WTC11 (cell line): ENCODE results near the gene CTIF. TPM values are rescaled to one million over a fixed set of nuclear protein-coding genes. Genes with fewer than 3 reads are reported as not detected.

ENCODE experiments used
- ATAC-seq: fragments of 200-7000 bp; cut with Tn5 transposase; 2 replicates; pipeline ENCODE4 v1.10.0; 2021; ENCODE audit warnings: mild to moderate bottlenecking, moderate library complexity
- CTCF ChIA-PET: fragments of 300-600 bp; sonication (Branson Sonifier 250); formaldehyde crosslinking; loops from one replicate; lab custom pipeline; 2021; ENCODE audit warnings: antibody characterized with exemption; lab: Charles Lee
- POLR2A ChIA-PET: fragments of 350-600 bp; sonication (Branson Sonifier 250); formaldehyde crosslinking; loops from one replicate; lab custom pipeline; 2021; ENCODE audit warnings: antibody characterized with exemption; lab: Charles Lee
- DNase-seq: peaks from one replicate; pipeline ENCODE4 v3.0.0; 2021; ENCODE audit warnings: low spot score
- H3K27ac Mint-ChIP-seq: 2 replicates; pipeline ENCODE4 v1.8.0; 2021; ENCODE audit warnings: mixed read lengths
- H3K27me3 Mint-ChIP-seq: 2 replicates; pipeline ENCODE4 v1.8.0; 2021; ENCODE audit warnings: low read depth, mild to moderate bottlenecking, moderate library complexity, mixed read lengths
- H3K36me3 Mint-ChIP-seq: 2 replicates; pipeline ENCODE4 v1.8.0; 2021; ENCODE audit warnings: mixed read lengths
- H3K4me1 Mint-ChIP-seq: 2 replicates; pipeline ENCODE4 v1.8.0; 2022; ENCODE audit warnings: mixed read lengths
- H3K4me3 Mint-ChIP-seq: 2 replicates; pipeline ENCODE4 v1.8.0; 2021; ENCODE audit warnings: mild to moderate bottlenecking, moderate library complexity, mixed read lengths
- H3K9me3 Mint-ChIP-seq: 2 replicates; pipeline ENCODE4 v1.8.0; 2021; ENCODE audit warnings: mixed read lengths
- CDX4 ChIP-seq: fragments of 250-450 bp; sonication (Bioruptor Pico); IDR thresholded peaks from 2 replicates; pipeline ENCODE4 v1.9.0; 2021; ENCODE audit warnings: moderate library complexity, mild to moderate bottlenecking, inconsistent platforms, borderline replicate concordance
- E2F4 ChIP-seq: sonication (generic); formaldehyde crosslinking; IDR thresholded peaks from 2 replicates; pipeline ENCODE4 v1.8.1; 2022; ENCODE audit warnings: low read depth, mild to moderate bottlenecking, moderate library complexity, missing genetic modification reagents, borderline replicate concordance
- ELF4 ChIP-seq: sonication (generic); formaldehyde crosslinking; IDR thresholded peaks from 2 replicates; pipeline ENCODE4 v1.8.1; 2022; ENCODE audit warnings: low read depth, mild to moderate bottlenecking, moderate library complexity, missing genetic modification reagents
- ETV6 ChIP-seq: sonication (generic); formaldehyde crosslinking; IDR thresholded peaks from 2 replicates; pipeline ENCODE4 v1.8.1; 2022; ENCODE audit warnings: mild to moderate bottlenecking, missing genetic modification reagents
- FOXK1 ChIP-seq: sonication (generic); formaldehyde crosslinking; IDR thresholded peaks from 2 replicates; pipeline ENCODE4 v1.8.0; 2022; ENCODE audit warnings: mild to moderate bottlenecking, moderate library complexity, missing genetic modification reagents
- FOXP1 ChIP-seq: sonication (generic); formaldehyde crosslinking; IDR thresholded peaks from 2 replicates; pipeline ENCODE4 v1.8.0; 2022; ENCODE audit warnings: missing genetic modification reagents, mild to moderate bottlenecking, moderate library complexity, borderline replicate concordance
- HMGA2 ChIP-seq: fragments of 250-450 bp; sonication (Bioruptor Pico); IDR thresholded peaks from 2 replicates; pipeline ENCODE4 v1.4.0; 2021; ENCODE audit warnings: mild to moderate bottlenecking, moderate library complexity
- JAZF1 ChIP-seq: fragments of 250-450 bp; sonication (Bioruptor Pico); IDR thresholded peaks from 2 replicates; pipeline ENCODE4 v1.9.0; 2021; ENCODE audit warnings: moderate library complexity, mild to moderate bottlenecking, inconsistent platforms
- RELA ChIP-seq: sonication (generic); formaldehyde crosslinking; IDR thresholded peaks from 2 replicates; pipeline ENCODE4 v1.8.1; 2022; ENCODE audit warnings: missing genetic modification reagents, mild to moderate bottlenecking, borderline replicate concordance
- SOX15 ChIP-seq: fragments of 250-450 bp; sonication (Bioruptor Pico); IDR thresholded peaks from 2 replicates; pipeline ENCODE4 v1.9.0; 2021; ENCODE audit warnings: mild to moderate bottlenecking
- SP1 ChIP-seq: sonication (generic); formaldehyde crosslinking; conservative IDR thresholded peaks from 2 replicates; pipeline ENCODE4 v1.8.1; 2022; ENCODE audit warnings: missing genetic modification reagents
- TCF7 ChIP-seq: sonication (generic); formaldehyde crosslinking; IDR thresholded peaks from 2 replicates; pipeline ENCODE4 v1.8.0; 2022; ENCODE audit warnings: mild to moderate bottlenecking, low read depth, missing genetic modification reagents, moderate library complexity
- ZNF281 ChIP-seq: sonication (generic); formaldehyde crosslinking; IDR thresholded peaks from 2 replicates; pipeline ENCODE4 v1.8.0; 2023; ENCODE audit warnings: mild to moderate bottlenecking, missing genetic modification reagents
- ZNF396 ChIP-seq: fragments of 250-450 bp; sonication (Bioruptor Pico); IDR thresholded peaks from 2 replicates; pipeline ENCODE4 v1.8.0; 2021; ENCODE audit warnings: mild to moderate bottlenecking, moderate library complexity, borderline replicate concordance
- ZNF423 ChIP-seq: fragments of 250-450 bp; sonication (Bioruptor Pico); IDR thresholded peaks from 2 replicates; pipeline ENCODE4 v2.1.2; 2022; ENCODE audit warnings: mild to moderate bottlenecking, moderate library complexity
- total RNA-seq: library from RNA; stranded (reverse); gene quantifications from 3 replicates; pipeline ENCODE4 v1.2.3, GENCODE V29; 2021
- TF ChIP-seq, protein P1 (sequence below): sonication (generic); formaldehyde crosslinking; IDR thresholded peaks from 2 replicates; pipeline ENCODE4 v1.8.0; 2022; ENCODE audit warnings: missing genetic modification reagents
- TF ChIP-seq, protein P2 (sequence below): sonication (generic); formaldehyde crosslinking; IDR thresholded peaks from 2 replicates; pipeline ENCODE4 v1.8.0; 2022; ENCODE audit warnings: mild to moderate bottlenecking, missing genetic modification reagents
- TF ChIP-seq, protein P3 (sequence below): sonication (generic); formaldehyde crosslinking; IDR thresholded peaks from 2 replicates; pipeline ENCODE4 v1.8.0; 2022; ENCODE audit warnings: mild to moderate bottlenecking, missing genetic modification reagents
- TF ChIP-seq, protein P4 (sequence below): sonication (generic); formaldehyde crosslinking; IDR thresholded peaks from 2 replicates; pipeline ENCODE4 v1.8.0; 2023; ENCODE audit warnings: missing genetic modification reagents, mild to moderate bottlenecking, borderline replicate concordance

Gene CTIF
- total RNA-seq, 1 experiment from 2014 or later: 28.5 TPM

- Mint-ChIP-seq H3K27ac (no peak overlapping the region), H3K9me3 (peaks cover 6% of the 10 kb centered on the region), H3K27me3 (no peaks in the 10 kb centered on the region), H3K4me3 (no peak overlapping the region), H3K4me1 (peaks cover 9% of the 10 kb centered on the region), H3K36me3 (no peaks in the 10 kb centered on the region)
- no peak for ATAC-seq
- DNase-seq: no peak
- ChIA-PET POLR2A (no interaction called here), CTCF (interaction anchor here (0.6 to 1.5 kb wide), 8 partner anchors 9 to 294 kb away, joined by 3 to 7 read pairs (median 4); no protein-coding TSS in a partner anchor)
- TF ChIP-seq RELA: no peak
- TF ChIP-seq SOX15 (CRISPR knock-in tag): no peak
- TF ChIP-seq, protein P1, sequence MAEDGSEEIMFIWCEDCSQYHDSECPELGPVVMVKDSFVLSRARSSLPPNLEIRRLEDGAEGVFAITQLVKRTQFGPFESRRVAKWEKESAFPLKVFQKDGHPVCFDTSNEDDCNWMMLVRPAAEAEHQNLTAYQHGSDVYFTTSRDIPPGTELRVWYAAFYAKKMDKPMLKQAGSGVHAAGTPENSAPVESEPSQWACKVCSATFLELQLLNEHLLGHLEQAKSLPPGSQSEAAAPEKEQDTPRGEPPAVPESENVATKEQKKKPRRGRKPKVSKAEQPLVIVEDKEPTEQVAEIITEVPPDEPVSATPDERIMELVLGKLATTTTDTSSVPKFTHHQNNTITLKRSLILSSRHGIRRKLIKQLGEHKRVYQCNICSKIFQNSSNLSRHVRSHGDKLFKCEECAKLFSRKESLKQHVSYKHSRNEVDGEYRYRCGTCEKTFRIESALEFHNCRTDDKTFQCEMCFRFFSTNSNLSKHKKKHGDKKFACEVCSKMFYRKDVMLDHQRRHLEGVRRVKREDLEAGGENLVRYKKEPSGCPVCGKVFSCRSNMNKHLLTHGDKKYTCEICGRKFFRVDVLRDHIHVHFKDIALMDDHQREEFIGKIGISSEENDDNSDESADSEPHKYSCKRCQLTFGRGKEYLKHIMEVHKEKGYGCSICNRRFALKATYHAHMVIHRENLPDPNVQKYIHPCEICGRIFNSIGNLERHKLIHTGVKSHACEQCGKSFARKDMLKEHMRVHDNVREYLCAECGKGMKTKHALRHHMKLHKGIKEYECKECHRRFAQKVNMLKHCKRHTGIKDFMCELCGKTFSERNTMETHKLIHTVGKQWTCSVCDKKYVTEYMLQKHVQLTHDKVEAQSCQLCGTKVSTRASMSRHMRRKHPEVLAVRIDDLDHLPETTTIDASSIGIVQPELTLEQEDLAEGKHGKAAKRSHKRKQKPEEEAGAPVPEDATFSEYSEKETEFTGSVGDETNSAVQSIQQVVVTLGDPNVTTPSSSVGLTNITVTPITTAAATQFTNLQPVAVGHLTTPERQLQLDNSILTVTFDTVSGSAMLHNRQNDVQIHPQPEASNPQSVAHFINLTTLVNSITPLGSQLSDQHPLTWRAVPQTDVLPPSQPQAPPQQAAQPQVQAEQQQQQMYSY: no peak
- no peak for TF ChIP-seq FOXK1 (CRISPR knock-in tag)
- TF ChIP-seq TCF7 (CRISPR knock-in tag): no peak
- TF ChIP-seq, protein P2, sequence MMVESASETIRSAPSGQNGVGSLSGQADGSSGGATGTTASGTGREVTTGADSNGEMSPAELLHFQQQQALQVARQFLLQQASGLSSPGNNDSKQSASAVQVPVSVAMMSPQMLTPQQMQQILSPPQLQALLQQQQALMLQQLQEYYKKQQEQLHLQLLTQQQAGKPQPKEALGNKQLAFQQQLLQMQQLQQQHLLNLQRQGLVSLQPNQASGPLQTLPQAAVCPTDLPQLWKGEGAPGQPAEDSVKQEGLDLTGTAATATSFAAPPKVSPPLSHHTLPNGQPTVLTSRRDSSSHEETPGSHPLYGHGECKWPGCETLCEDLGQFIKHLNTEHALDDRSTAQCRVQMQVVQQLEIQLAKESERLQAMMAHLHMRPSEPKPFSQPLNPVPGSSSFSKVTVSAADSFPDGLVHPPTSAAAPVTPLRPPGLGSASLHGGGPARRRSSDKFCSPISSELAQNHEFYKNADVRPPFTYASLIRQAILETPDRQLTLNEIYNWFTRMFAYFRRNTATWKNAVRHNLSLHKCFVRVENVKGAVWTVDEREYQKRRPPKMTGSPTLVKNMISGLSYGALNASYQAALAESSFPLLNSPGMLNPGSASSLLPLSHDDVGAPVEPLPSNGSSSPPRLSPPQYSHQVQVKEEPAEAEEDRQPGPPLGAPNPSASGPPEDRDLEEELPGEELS (CRISPR knock-in tag): no peak
- no peak for TF ChIP-seq E2F4 (CRISPR knock-in tag)
- TF ChIP-seq ETV6 (CRISPR knock-in tag): no peak
- TF ChIP-seq ELF4 (CRISPR knock-in tag): no peak
- no peak for TF ChIP-seq JAZF1
- TF ChIP-seq ZNF281 (CRISPR knock-in tag): no peak
- TF ChIP-seq ZNF423 (CRISPR knock-in tag): no peak
- no peak for TF ChIP-seq SP1 (CRISPR knock-in tag)
- TF ChIP-seq ZNF396 (CRISPR knock-in tag): no peak
- TF ChIP-seq FOXP1 (CRISPR knock-in tag): no peak
- TF ChIP-seq, protein P3, sequence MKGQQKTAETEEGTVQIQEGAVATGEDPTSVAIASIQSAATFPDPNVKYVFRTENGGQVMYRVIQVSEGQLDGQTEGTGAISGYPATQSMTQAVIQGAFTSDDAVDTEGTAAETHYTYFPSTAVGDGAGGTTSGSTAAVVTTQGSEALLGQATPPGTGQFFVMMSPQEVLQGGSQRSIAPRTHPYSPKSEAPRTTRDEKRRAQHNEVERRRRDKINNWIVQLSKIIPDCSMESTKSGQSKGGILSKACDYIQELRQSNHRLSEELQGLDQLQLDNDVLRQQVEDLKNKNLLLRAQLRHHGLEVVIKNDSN (CRISPR knock-in tag): no peak
- no peak for TF ChIP-seq HMGA2 (CRISPR knock-in tag)
- no peak for TF ChIP-seq CDX4 (CRISPR knock-in tag)
- TF ChIP-seq, protein P4, sequence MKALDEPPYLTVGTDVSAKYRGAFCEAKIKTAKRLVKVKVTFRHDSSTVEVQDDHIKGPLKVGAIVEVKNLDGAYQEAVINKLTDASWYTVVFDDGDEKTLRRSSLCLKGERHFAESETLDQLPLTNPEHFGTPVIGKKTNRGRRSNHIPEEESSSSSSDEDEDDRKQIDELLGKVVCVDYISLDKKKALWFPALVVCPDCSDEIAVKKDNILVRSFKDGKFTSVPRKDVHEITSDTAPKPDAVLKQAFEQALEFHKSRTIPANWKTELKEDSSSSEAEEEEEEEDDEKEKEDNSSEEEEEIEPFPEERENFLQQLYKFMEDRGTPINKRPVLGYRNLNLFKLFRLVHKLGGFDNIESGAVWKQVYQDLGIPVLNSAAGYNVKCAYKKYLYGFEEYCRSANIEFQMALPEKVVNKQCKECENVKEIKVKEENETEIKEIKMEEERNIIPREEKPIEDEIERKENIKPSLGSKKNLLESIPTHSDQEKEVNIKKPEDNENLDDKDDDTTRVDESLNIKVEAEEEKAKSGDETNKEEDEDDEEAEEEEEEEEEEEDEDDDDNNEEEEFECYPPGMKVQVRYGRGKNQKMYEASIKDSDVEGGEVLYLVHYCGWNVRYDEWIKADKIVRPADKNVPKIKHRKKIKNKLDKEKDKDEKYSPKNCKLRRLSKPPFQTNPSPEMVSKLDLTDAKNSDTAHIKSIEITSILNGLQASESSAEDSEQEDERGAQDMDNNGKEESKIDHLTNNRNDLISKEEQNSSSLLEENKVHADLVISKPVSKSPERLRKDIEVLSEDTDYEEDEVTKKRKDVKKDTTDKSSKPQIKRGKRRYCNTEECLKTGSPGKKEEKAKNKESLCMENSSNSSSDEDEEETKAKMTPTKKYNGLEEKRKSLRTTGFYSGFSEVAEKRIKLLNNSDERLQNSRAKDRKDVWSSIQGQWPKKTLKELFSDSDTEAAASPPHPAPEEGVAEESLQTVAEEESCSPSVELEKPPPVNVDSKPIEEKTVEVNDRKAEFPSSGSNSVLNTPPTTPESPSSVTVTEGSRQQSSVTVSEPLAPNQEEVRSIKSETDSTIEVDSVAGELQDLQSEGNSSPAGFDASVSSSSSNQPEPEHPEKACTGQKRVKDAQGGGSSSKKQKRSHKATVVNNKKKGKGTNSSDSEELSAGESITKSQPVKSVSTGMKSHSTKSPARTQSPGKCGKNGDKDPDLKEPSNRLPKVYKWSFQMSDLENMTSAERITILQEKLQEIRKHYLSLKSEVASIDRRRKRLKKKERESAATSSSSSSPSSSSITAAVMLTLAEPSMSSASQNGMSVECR (CRISPR knock-in tag): no peak
Observed at GRCh38 chr18:48769006-48769636, 230.3 kb downstream of the CTIF start.
